ENCODE results near the gene CCDC85A.

Gene CCDC85A

DNA sequence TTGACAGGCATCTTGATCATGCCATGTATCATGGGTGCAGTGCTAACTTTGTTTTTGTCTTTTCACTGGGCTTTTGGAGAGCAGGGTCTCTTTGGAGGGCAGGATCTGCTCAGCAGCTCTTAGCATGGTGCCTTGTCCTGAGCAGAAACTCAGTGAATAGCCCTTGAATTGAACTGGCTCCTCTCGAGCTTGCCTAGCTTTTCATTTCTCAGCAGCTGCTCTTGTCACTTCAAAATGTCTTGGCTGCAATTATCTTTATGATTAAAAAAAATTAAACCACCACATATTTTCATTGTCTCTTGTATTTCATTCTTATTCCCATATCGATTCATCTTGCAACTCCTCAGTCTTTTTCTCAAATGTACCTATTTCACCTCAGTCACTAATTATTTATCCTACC, 50.5 kb downstream of the CCDC85A start:
- Histone ChIP-seq H3K27me3 (ENCODE audit: control insufficient read depth in 1 of 2, insufficient read depth in 2 of 2, low read length in 2 of 2) (no peaks in the 10 kb centered on the region), H3K4me1 (ENCODE audit: control insufficient read depth, insufficient read depth, low read length) (no peaks in the 10 kb centered on the region), H3K9me3 (ENCODE audit: control insufficient read depth in 2 of 2, low read length in 2 of 2) (no peaks in the 10 kb centered on the region), H3K9ac (ENCODE audit: low read length in 2 of 2) (no peak overlapping the region), H3K36me3 (ENCODE audit: control insufficient read depth in 2 of 2, insufficient read depth in 2 of 2, low read length in 2 of 2) (no peaks in the 10 kb centered on the region), H3K27ac (ENCODE audit: low read length) (no peak overlapping the region), H3K4me3 (ENCODE audit: low read length in 2 of 2) (no peak overlapping the region)

DNA sequence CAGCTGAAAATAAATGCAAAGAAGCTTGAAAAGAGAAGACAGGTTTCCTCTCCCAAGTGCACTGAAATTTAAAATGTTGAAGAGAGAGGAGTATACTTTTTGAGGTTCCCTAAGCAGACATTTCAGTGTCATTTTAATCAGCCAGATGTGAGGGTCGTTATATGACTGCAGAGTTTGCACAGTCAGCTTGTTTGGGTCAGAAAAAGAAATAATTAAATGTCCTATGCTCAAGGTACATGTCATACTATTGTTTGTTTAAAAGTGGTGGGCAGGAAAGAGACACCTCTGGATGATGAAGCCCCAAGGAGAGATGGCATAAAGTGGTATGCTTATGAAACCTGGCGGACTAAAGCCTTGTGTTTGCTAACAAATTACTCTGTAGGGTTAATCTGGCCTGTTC, 55.2 kb downstream of the CCDC85A start:
- no peaks in the 10 kb centered on the region for H3K36me3 ChIP-seq (ENCODE audit: control insufficient read depth in 2 of 2, insufficient read depth in 2 of 2, low read length in 2 of 2)
- H3K9me3 ChIP-seq (ENCODE audit: control insufficient read depth in 2 of 2, low read length in 2 of 2) = peaks cover 4 to 5% of the 10 kb centered on the region in 2 donors
- H3K27me3 ChIP-seq (ENCODE audit: control insufficient read depth in 1 of 2, insufficient read depth in 2 of 2, low read length in 2 of 2) = no peaks in the 10 kb centered on the region
- no peaks in the 10 kb centered on the region for H3K4me1 ChIP-seq (ENCODE audit: control insufficient read depth, insufficient read depth, low read length)
- H3K4me3 ChIP-seq (ENCODE audit: low read length in 2 of 2) = no peak overlapping the region
- H3K27ac ChIP-seq (ENCODE audit: low read length) = no peak overlapping the region
- H3K9ac ChIP-seq (ENCODE audit: low read length in 2 of 2) = no peak overlapping the region

DNA sequence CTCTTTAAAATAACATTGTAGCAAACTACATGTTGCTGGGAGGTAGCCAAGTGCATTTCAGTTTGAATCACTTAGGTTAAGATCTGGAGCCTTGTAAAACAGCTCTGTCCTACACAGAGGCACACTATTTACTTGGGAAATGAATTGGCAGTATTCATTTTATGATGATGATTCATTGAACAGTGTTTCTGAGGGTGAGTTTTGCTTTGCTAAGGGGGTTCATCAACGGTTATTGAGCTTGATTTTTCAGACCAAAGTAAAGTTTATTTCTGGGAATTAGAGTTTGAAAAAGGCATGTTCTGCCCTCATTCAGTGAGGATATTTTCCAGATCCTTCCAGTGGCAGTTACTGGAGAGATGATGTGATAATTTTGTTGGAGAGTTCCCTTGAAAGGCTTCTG, 55.6 kb downstream of the CCDC85A start:
- Histone ChIP-seq H3K9me3 (ENCODE audit: control insufficient read depth in 2 of 2, low read length in 2 of 2) (peaks cover 4 to 5% of the 10 kb centered on the region in 2 donors), H3K27ac (ENCODE audit: low read length) (no peak overlapping the region), H3K36me3 (ENCODE audit: control insufficient read depth in 2 of 2, insufficient read depth in 2 of 2, low read length in 2 of 2) (no peaks in the 10 kb centered on the region), H3K4me1 (ENCODE audit: control insufficient read depth, insufficient read depth, low read length) (no peaks in the 10 kb centered on the region), H3K4me3 (ENCODE audit: low read length in 2 of 2) (no peak overlapping the region), H3K27me3 (ENCODE audit: control insufficient read depth in 1 of 2, insufficient read depth in 2 of 2, low read length in 2 of 2) (no peaks in the 10 kb centered on the region), H3K9ac (ENCODE audit: low read length in 2 of 2) (no peak overlapping the region)

DNA sequence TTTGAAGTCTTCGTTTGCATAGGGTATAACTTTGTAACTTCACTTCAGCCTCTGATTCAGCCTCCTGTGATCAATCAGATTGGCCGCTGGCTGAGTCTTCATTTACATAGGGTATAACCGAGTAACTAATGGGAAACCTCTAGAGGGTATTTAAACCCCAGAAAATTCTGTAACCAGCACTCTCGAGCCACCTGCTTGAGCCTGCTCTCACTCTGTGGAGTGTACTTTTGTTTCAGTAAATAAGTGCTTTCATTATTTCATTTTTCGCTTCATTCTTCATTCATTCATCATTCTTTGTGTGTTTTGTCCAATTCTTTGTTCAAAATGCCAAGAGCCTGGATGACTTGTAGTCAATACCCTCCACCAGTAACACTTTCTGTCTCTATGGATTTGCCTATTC, 56.4 kb downstream of the CCDC85A start:
- H3K4me1 ChIP-seq (ENCODE audit: control insufficient read depth, insufficient read depth, low read length) = no peaks in the 10 kb centered on the region
- no peak overlapping the region for H3K4me3 ChIP-seq (ENCODE audit: low read length in 2 of 2)
- H3K9ac ChIP-seq (ENCODE audit: low read length in 2 of 2) = no peak overlapping the region
- no peaks in the 10 kb centered on the region for H3K27me3 ChIP-seq (ENCODE audit: control insufficient read depth in 1 of 2, insufficient read depth in 2 of 2, low read length in 2 of 2)
- H3K9me3 ChIP-seq (ENCODE audit: control insufficient read depth in 2 of 2, low read length in 2 of 2) = peaks cover 4 to 5% of the 10 kb centered on the region in 2 donors
- H3K36me3 ChIP-seq (ENCODE audit: control insufficient read depth in 2 of 2, insufficient read depth in 2 of 2, low read length in 2 of 2) = no peaks in the 10 kb centered on the region
- H3K27ac ChIP-seq (ENCODE audit: low read length) = no peak overlapping the region

DNA sequence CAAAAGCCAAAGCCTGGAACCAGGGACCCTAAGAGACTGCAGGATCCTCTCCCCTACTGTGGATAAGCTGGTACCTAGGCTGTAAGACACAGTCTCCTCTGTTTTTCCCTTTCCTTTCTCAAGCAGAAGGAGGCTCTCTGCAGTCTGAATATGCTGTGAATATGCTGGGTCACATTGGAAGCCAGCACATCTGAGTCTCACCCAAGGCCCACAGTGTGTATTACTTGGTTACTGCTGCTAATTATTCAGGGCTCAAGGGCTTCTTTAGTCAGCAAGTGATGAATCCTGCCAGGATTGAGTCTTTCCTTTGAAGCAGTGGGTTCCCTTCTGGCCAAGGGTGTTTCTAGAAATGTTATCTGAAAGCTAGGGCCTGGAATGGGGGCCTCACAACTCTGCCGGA, 60.7 kb downstream of the CCDC85A start:
- Histone ChIP-seq H3K9ac (ENCODE audit: low read length in 2 of 2) (no peak overlapping the region), H3K4me3 (ENCODE audit: low read length in 2 of 2) (no peak overlapping the region), H3K27ac (ENCODE audit: low read length) (no peak overlapping the region), H3K9me3 (ENCODE audit: control insufficient read depth in 2 of 2, low read length in 2 of 2) (peaks cover 4 to 5% of the 10 kb centered on the region in 2 donors), H3K4me1 (ENCODE audit: control insufficient read depth, insufficient read depth, low read length) (no peaks in the 10 kb centered on the region), H3K27me3 (ENCODE audit: control insufficient read depth in 1 of 2, insufficient read depth in 2 of 2, low read length in 2 of 2) (no peaks in the 10 kb centered on the region), H3K36me3 (ENCODE audit: control insufficient read depth in 2 of 2, insufficient read depth in 2 of 2, low read length in 2 of 2) (no peaks in the 10 kb centered on the region)

DNA sequence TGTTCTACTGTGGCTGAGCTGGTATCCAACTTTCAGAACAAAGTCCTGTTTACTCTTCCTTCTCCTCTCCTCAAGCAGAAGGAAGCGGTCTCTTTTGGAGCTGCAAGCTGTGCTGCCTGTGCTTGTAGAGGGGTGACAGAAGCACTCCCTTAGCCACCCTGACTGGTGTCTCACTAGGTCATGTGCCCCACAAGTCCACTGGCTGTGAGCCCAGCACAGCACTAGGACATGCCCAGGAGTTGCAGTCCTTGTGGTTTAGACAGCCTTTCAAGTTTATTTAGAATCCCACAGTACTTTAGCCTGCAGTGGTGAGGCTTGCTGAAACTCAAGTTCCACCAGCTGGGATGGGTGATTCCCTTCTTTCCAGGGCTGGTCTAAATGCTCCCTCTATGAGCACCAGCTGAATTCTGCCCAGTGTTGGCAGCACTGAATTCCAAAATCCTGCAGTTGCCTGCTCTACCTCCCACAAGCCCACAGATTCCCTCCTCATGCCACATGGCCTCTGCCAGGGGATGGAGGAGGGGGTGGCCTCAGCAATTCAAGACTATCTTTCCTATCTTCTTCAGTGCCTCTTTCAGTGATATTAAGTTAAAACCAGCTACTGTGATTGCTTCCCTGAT, 61.2 kb downstream of the CCDC85A start:
- Histone ChIP-seq H3K4me3 (ENCODE audit: low read length in 2 of 2) (no peak overlapping the region), H3K4me1 (ENCODE audit: control insufficient read depth, insufficient read depth, low read length) (no peaks in the 10 kb centered on the region), H3K9me3 (ENCODE audit: control insufficient read depth in 2 of 2, low read length in 2 of 2) (peaks cover 4 to 5% of the 10 kb centered on the region in 2 donors), H3K27me3 (ENCODE audit: control insufficient read depth in 1 of 2, insufficient read depth in 2 of 2, low read length in 2 of 2) (no peaks in the 10 kb centered on the region), H3K9ac (ENCODE audit: low read length in 2 of 2) (no peak overlapping the region), H3K27ac (ENCODE audit: low read length) (no peak overlapping the region), H3K36me3 (ENCODE audit: control insufficient read depth in 2 of 2, insufficient read depth in 2 of 2, low read length in 2 of 2) (no peaks in the 10 kb centered on the region)

DNA sequence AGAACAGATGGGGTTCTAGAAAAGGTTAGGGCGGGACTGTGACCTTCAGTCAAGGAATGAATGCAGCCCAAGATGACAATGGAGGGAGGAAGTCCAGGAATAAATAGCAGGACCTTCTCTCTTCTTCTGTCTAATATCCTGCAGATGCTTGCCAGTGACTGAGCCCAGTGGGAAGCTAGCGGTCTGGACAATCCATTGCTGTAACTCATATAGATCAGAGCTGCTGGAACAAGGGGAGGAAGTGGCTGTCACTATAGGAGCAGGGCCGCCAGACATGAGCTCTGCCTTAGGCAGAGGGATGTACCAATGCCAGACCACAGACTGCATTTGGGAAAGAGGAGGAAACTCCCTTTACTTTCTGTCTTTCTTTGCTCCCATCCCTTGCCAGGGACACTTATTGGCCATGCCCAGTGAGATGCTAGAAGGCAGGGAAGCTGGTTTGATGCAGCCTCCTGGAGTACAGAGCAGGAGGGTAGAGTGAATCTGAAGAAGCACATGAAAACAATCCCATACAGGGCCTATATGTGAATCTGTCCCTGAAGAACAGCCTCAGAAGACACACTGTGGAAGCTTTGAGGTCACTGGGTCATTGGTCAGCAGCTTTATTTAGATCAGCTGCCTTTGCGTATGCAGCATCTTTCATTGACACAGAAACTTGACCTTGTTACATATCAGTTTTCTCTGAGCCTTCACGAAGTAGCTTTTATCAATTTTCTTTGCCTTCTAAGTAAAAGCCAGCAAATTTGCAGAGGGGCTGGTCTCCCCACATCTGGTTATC, 65.4 kb downstream of the CCDC85A start:
- Histone ChIP-seq H3K9me3 (ENCODE audit: control insufficient read depth in 2 of 2, low read length in 2 of 2) (no peaks in the 10 kb centered on the region), H3K4me1 (ENCODE audit: control insufficient read depth, insufficient read depth, low read length) (no peaks in the 10 kb centered on the region), H3K4me3 (ENCODE audit: low read length in 2 of 2) (no peak overlapping the region), H3K9ac (ENCODE audit: low read length in 2 of 2) (no peak overlapping the region), H3K27ac (ENCODE audit: low read length) (no peak overlapping the region), H3K27me3 (ENCODE audit: control insufficient read depth in 1 of 2, insufficient read depth in 2 of 2, low read length in 2 of 2) (no peaks in the 10 kb centered on the region), H3K36me3 (ENCODE audit: control insufficient read depth in 2 of 2, insufficient read depth in 2 of 2, low read length in 2 of 2) (no peaks in the 10 kb centered on the region)

DNA sequence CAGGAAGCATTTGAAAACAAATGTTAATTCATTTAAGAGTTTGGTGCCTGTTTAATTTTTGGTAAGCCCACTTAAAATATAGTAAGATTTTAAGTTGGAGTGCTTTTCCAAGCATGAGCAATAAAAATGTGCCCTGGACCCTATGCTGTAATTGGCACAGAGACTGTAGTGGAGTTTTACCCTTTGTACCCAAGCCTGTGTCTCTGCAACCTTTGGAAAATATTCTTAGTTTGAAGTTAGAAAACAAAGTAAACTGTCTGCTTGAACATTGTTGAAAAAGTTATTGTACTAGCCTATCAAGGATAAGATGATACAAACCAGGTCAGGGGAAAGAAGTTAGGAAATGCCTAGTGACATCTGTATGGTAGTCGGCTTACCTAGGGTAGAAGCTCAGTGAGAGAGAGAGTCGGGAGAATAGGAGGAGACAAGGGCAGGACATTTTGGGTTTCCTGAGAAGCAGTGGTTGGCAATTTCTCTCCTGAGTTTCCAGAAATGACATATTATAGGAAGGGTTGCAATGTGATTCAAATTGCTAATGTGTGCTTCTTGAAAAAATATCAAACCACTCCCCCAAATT, 66.5 kb downstream of the CCDC85A start:
- Histone ChIP-seq H3K4me1 (ENCODE audit: control insufficient read depth, insufficient read depth, low read length) (no peaks in the 10 kb centered on the region), H3K27me3 (ENCODE audit: control insufficient read depth in 1 of 2, insufficient read depth in 2 of 2, low read length in 2 of 2) (no peaks in the 10 kb centered on the region), H3K9ac (ENCODE audit: low read length in 2 of 2) (no peak overlapping the region), H3K9me3 (ENCODE audit: control insufficient read depth in 2 of 2, low read length in 2 of 2) (no peaks in the 10 kb centered on the region), H3K4me3 (ENCODE audit: low read length in 2 of 2) (no peak overlapping the region), H3K27ac (ENCODE audit: low read length) (no peak overlapping the region), H3K36me3 (ENCODE audit: control insufficient read depth in 2 of 2, insufficient read depth in 2 of 2, low read length in 2 of 2) (no peaks in the 10 kb centered on the region)

DNA sequence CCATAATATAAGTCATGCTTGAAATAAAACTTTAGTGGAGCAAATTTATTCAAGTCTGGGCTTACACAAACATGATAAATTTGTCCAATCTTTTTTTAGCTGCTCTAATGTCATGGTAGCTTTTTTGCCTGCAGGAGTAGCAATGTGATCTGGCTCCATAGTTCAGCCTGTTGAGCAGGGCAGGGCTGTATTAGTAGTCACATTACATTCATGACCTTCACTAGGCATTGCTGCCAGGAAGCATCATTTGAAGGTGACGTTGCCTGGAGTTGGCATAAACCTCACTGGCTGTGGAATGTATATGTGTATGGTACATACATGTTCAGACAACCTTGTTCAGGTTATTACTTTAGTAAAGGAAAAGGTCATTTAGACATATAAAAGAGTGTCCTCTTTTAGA, 76.6 kb downstream of the CCDC85A start:
- H3K4me3 ChIP-seq (ENCODE audit: low read length in 2 of 2) = no peak overlapping the region
- H3K4me1 ChIP-seq (ENCODE audit: control insufficient read depth, insufficient read depth, low read length) = no peaks in the 10 kb centered on the region
- no peak overlapping the region for H3K27ac ChIP-seq (ENCODE audit: low read length)
- no peaks in the 10 kb centered on the region for H3K9me3 ChIP-seq (ENCODE audit: control insufficient read depth in 2 of 2, low read length in 2 of 2)
- no peaks in the 10 kb centered on the region for H3K36me3 ChIP-seq (ENCODE audit: control insufficient read depth in 2 of 2, insufficient read depth in 2 of 2, low read length in 2 of 2)
- no peaks in the 10 kb centered on the region for H3K27me3 ChIP-seq (ENCODE audit: control insufficient read depth in 1 of 2, insufficient read depth in 2 of 2, low read length in 2 of 2)
- no peak overlapping the region for H3K9ac ChIP-seq (ENCODE audit: low read length in 2 of 2)

DNA sequence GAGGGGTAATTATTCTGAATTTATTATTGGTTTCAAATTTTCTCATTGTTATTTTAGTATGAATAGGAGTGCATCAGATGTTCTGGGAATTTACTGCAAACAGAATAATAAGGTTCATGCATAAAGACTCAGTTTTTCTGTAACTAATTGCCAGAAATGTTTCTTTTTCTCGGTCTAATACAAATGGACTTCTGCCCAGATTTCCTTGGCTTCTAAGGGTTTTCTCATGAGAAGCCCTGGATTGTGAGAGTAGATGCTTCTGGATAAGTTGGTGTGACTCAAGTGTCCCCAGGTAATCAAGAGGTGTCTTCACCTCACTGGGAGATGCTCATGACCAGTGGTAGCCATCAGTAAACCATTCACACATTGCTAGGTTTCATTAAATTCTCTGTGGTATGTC, 78.5 kb downstream of the CCDC85A start:
- Histone ChIP-seq H3K4me1 (ENCODE audit: control insufficient read depth, insufficient read depth, low read length) (no peaks in the 10 kb centered on the region), H3K27me3 (ENCODE audit: control insufficient read depth in 1 of 2, insufficient read depth in 2 of 2, low read length in 2 of 2) (no peaks in the 10 kb centered on the region), H3K4me3 (ENCODE audit: low read length in 2 of 2) (no peak overlapping the region), H3K27ac (ENCODE audit: low read length) (no peak overlapping the region), H3K36me3 (ENCODE audit: control insufficient read depth in 2 of 2, insufficient read depth in 2 of 2, low read length in 2 of 2) (no peaks in the 10 kb centered on the region), H3K9ac (ENCODE audit: low read length in 2 of 2) (no peak overlapping the region), H3K9me3 (ENCODE audit: control insufficient read depth in 2 of 2, low read length in 2 of 2) (no peaks in the 10 kb centered on the region)

DNA sequence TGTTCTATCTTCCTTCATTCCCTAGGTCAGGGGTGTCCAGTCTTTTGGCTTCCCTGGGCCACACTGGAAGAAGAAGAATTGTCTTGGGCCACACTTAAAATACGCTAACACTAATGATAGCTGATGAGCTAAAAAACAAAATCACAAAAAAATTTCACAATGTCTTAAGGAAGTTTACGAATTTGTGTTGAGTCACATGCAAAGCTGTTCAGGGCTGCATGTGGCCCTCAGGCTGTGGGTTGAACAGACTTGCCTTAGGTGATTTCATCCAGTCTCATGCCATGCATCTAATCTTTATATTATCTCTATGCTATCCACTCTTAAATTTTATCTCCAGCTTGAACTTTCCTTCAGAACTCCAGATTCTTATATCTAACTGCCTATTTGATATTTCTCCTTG, 80.1 kb downstream of the CCDC85A start:
- Histone ChIP-seq H3K9ac (ENCODE audit: low read length in 2 of 2) (no peak overlapping the region), H3K27ac (ENCODE audit: low read length) (no peak overlapping the region), H3K27me3 (ENCODE audit: control insufficient read depth in 1 of 2, insufficient read depth in 2 of 2, low read length in 2 of 2) (no peaks in the 10 kb centered on the region), H3K4me3 (ENCODE audit: low read length in 2 of 2) (no peak overlapping the region), H3K36me3 (ENCODE audit: control insufficient read depth in 2 of 2, insufficient read depth in 2 of 2, low read length in 2 of 2) (no peaks in the 10 kb centered on the region), H3K9me3 (ENCODE audit: control insufficient read depth in 2 of 2, low read length in 2 of 2) (no peaks in the 10 kb centered on the region), H3K4me1 (ENCODE audit: control insufficient read depth, insufficient read depth, low read length) (no peaks in the 10 kb centered on the region)

Measured in stomach smooth muscle (tissue), 2 donors.